MM.1S (cell line): Measurements from ENCODE around the gene MPPED1.

Experiments used
- EZH2 ChIP-seq: fragments of 300-600 bp; sonication (generic); optimal IDR thresholded peaks from 2 replicates; pipeline ENCODE3; 2017; ENCODE audit warnings: low read depth, mild to moderate bottlenecking, antibody characterized with exemption, low read length, mixed read lengths
- EZH2phosphoT487 ChIP-seq: fragments of 300-600 bp; sonication (generic); IDR thresholded peaks from 2 replicates; pipeline ENCODE4 v1.6.1; 2018; ENCODE audit warnings: antibody characterized with exemption, low read length
- TF ChIP-seq, protein P1 (sequence below): fragments of 300-600 bp; sonication (generic); IDR thresholded peaks from 2 replicates; pipeline ENCODE4 v1.5.1; 2016; ENCODE audit warnings: antibody characterized with exemption, low read length, mixed read lengths

DNA sequence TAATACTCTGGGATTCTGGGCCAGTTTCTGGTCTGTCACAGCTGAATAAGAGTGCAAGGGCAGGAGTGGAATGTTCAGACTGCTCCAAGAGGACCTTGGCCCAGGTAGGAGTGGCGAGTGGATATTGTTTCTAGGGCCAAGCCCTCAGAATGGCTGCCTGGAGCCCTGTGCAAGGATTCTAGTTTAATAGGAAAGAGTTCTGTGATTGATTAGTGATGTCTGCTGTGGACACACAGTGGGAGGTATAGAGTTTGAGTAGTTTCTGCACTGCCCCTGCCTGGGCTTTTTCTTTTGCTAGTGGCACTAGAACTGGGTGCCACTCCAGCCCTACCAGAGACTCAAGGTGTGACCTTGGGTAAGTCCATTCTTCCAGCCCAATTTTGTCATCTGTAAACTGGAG is 9.7 kb upstream of the MPPED1 start:
- TF ChIP-seq, protein P1, sequence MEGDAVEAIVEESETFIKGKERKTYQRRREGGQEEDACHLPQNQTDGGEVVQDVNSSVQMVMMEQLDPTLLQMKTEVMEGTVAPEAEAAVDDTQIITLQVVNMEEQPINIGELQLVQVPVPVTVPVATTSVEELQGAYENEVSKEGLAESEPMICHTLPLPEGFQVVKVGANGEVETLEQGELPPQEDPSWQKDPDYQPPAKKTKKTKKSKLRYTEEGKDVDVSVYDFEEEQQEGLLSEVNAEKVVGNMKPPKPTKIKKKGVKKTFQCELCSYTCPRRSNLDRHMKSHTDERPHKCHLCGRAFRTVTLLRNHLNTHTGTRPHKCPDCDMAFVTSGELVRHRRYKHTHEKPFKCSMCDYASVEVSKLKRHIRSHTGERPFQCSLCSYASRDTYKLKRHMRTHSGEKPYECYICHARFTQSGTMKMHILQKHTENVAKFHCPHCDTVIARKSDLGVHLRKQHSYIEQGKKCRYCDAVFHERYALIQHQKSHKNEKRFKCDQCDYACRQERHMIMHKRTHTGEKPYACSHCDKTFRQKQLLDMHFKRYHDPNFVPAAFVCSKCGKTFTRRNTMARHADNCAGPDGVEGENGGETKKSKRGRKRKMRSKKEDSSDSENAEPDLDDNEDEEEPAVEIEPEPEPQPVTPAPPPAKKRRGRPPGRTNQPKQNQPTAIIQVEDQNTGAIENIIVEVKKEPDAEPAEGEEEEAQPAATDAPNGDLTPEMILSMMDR, result no peak
- no peak for TF ChIP-seq EZH2
- no peak for TF ChIP-seq EZH2phosphoT487
